Gastroesophageal sphincter (tissue), 4 donors: Measurements from ENCODE around the gene FIBIN. TPM values are rescaled to one million over a fixed set of nuclear protein-coding genes. Genes with fewer than 3 reads are reported as not detected.
"Not testable (repeated sequence)": the region's sequence is repeated elsewhere in the genome, so short reads cannot be mapped to it uniquely, and the experiment has no call there.

ENCODE experiments used
- ATAC-seq: fragments of 150-250 bp; one replicate; pipeline ENCODE4 v1.9.1; 2016; ENCODE audit warnings: mild to moderate bottlenecking, moderate library complexity
- H3K27ac ChIP-seq, 4 donors: fragments of 200-600 bp; sonication (generic) in 3 of 4; 1 replicate in 3 of 4; 2 replicates in 1 of 4; pipeline ENCODE4 v1.5.1; 2016 to 2019
- H3K27me3 ChIP-seq: fragments of 200-600 bp; sonication (generic); one replicate; pipeline ENCODE4 v1.5.1; 2019
- H3K36me3 ChIP-seq, 2 donors: fragments of 200-600 bp; sonication (generic); one replicate each; pipeline ENCODE4 v1.5.1; 2019; ENCODE audit warnings: control low read depth in 1 of 2
- H3K4me1 ChIP-seq, 3 donors: fragments of 200-600 bp; sonication (generic); 1 replicate in 2 of 3; 2 replicates in 1 of 3; pipeline ENCODE4 v1.5.1; 2016 to 2019; ENCODE audit warnings: control low read depth in 2 of 3
- H3K4me3 ChIP-seq, 2 donors: fragments of 200-600 bp; sonication (generic); one replicate each; pipeline ENCODE4 v1.5.1; 2019; ENCODE audit warnings: mild to moderate bottlenecking in 1 of 2, moderate library complexity in 1 of 2
- H3K9me3 ChIP-seq, 3 donors: fragments of 200-600 bp; sonication (generic); one replicate each; pipeline ENCODE4 v1.5.1; 2017 to 2019; ENCODE audit warnings: control low read depth in 2 of 3
- CTCF ChIP-seq, 4 experiments: fragments of 200-600 bp in 2 of 4; fragments of 450-650 bp in 2 of 4; sonication (generic) in 1 of 4; IDR thresholded peaks; one replicate each; pipeline ENCODE4 v1.5.1; 2017 to 2019; ENCODE audit warnings: antibody characterized with exemption in 4 of 4, mild to moderate bottlenecking in 2 of 4, moderate library complexity in 2 of 4
- EP300 ChIP-seq: sonication (generic); formaldehyde crosslinking; IDR thresholded peaks from one replicate; pipeline ENCODE4 v1.6.1; 2017; ENCODE audit warnings: antibody characterized with exemption, mild to moderate bottlenecking
- POLR2A ChIP-seq, 2 donors: fragments of 450-650 bp; IDR thresholded peaks; one replicate each; pipeline ENCODE4 v1.6.1; 2017; ENCODE audit warnings: antibody characterized with exemption in 2 of 2, mild to moderate bottlenecking in 2 of 2, moderate library complexity in 1 of 2
- POLR2AphosphoS5 ChIP-seq: sonication (generic); formaldehyde crosslinking; IDR thresholded peaks from one replicate; pipeline ENCODE4 v1.6.1; 2017; ENCODE audit warnings: antibody characterized with exemption
- WGBS, 2 donors: methylation state at CpG; one replicate each; pipeline ENCODE4 v1.1.5; 2018; ENCODE audit warnings: low coverage in 1 of 2; 5-methylcytosine and 5-hydroxymethylcytosine counted together
- total RNA-seq, 4 donors: library from RNA; depleted of rRNA; stranded (reverse); fragments of >200 nt; gene quantifications; one replicate each; pipeline ENCODE4 v1.1.0, GENCODE V29; 2016

The FIBIN gene
- total RNA-seq, 4 donors from 2014 or later: 53.2 to 143 (median 105) TPM

- no peak overlapping the region for H3K27ac ChIP-seq
- no peaks in the 10 kb centered on the region for H3K9me3 ChIP-seq
- no peaks in the 10 kb centered on the region for H3K36me3 ChIP-seq
- WGBS, 2 donors: 69 to 80% methylated on average over 2 of the region's 2 CpGs
- H3K27me3 ChIP-seq: no peaks in the 10 kb centered on the region
- H3K4me3 ChIP-seq: no peak overlapping the region
- ATAC-seq: no peak
- TF ChIP-seq CTCF (IDR thresholded peaks at IDR 0.05): no peak
- no peak for TF ChIP-seq POLR2AphosphoS5
- no peak for TF ChIP-seq EP300
- TF ChIP-seq POLR2A (IDR thresholded peaks at IDR 0.05): no peak
- H3K4me1 ChIP-seq: peaks cover 6 to 33% (median 6%) of the 10 kb centered on the region in 3 donors
Measured at GRCh38 chr11:26971961-26972360, 22.0 kb upstream of the FIBIN start.

DNA sequence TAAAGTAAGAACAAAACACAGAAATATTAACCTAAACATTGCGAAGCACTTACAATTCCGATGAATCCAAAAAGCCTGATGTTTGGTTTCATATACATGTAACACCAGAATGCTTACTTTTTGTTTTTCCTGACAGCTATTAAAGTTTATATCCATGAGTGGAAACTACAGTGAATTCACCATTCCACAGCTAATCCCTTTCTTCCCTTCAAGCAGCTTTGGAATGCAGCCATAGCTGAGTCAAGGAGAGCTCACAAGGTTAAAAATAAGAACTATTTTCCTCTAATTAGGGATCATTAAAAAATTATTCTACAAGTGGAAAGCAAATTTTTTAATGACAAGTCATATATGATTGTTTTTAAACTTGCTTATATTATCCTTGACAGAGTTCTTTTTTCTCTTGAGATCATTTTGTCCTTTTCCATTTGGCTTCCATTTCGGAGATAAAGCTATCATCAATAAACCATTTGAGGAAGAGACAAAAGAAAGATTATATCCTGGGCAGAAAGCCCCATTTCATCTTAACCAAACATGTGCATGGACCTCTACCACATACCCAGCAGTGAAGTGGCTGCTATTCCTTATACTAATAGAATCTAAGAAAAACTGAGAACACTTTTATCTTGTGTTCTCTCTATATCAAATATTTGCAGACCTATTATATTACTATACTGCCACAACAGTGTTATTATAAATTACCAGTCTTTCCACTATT is 19.7 kb upstream of the FIBIN start:
- TF ChIP-seq POLR2A (IDR thresholded peaks at IDR 0.05): no peak
- TF ChIP-seq CTCF (IDR thresholded peaks at IDR 0.05): no peak
- peak; percentile 13 for TF ChIP-seq POLR2AphosphoS5
- no peak for TF ChIP-seq EP300
- Histone ChIP-seq H3K36me3 (no peaks in the 10 kb centered on the region), H3K27me3 (no peaks in the 10 kb centered on the region), H3K27ac (peak overlapping the region; percentile 50 to 60 (median 54)), H3K4me3 (no peak overlapping the region), H3K4me1 (peaks cover 6 to 33% (median 6%) of the 10 kb centered on the region in 3 donors), H3K9me3 (no peaks in the 10 kb centered on the region)
- 5 to 14% methylated on average over 3 of the region's 3 CpGs for WGBS, 2 donors
- no peak for ATAC-seq

DNA sequence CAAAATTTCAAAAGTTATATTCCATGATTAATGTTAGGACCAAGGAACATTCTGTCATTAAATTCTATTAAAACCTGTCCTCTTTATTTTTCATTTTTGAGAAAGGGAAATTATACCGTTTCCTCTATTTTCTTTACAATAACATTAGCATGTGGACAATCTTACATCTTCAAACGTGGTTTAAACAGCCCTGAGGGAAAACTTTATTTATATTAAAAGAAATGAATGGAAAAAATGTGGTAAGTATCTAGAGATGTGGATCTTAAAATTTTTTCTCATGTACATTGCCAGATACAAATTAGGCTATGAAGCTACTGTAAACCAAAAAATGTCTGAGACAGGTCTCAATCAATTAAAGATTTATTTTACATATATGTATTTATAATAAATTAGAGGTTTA is 18.9 kb upstream of the FIBIN start:
- H3K4me3 ChIP-seq: no peak overlapping the region
- H3K27ac ChIP-seq: peak overlapping the region in 3 of 4 donors; percentile 50 to 60 (median 53)
- TF ChIP-seq POLR2AphosphoS5: no peak
- no peak for TF ChIP-seq EP300
- no peak for TF ChIP-seq CTCF (IDR thresholded peaks at IDR 0.05)
- no peak for TF ChIP-seq POLR2A (IDR thresholded peaks at IDR 0.05)
- no peaks in the 10 kb centered on the region for H3K27me3 ChIP-seq
- no peak for ATAC-seq
- WGBS, 2 donors: 8% methylated on average over 2 of the region's 2 CpGs
- H3K36me3 ChIP-seq: no peaks in the 10 kb centered on the region
- peaks cover 6 to 33% (median 6%) of the 10 kb centered on the region in 3 donors for H3K4me1 ChIP-seq
- peaks cover 0 to 3% (median 0%) of the 10 kb centered on the region in 3 donors for H3K9me3 ChIP-seq

- peak overlapping the region in 2 of 4 donors; percentile 21 to 60 for H3K27ac ChIP-seq
- no peak for ATAC-seq
- no peaks in the 10 kb centered on the region for H3K36me3 ChIP-seq
- H3K9me3 ChIP-seq: peaks cover 0 to 7% (median 0%) of the 10 kb centered on the region in 3 donors
- H3K4me3 ChIP-seq: no peak overlapping the region
- no peaks in the 10 kb centered on the region for H3K27me3 ChIP-seq
- no peak for TF ChIP-seq EP300
- TF ChIP-seq CTCF (IDR thresholded peaks at IDR 0.05): no peak
- H3K4me1 ChIP-seq: peaks cover 6 to 33% (median 6%) of the 10 kb centered on the region in 3 donors
- WGBS, 2 donors: 57 to 60% methylated on average over 1 to 3 of the region's 5 CpGs
Measured at GRCh38 chr11:26976389-26976788, 17.5 kb upstream of the FIBIN start.

GRCh38 chr11:26977209-26977608 is 16.7 kb upstream of the FIBIN start:
- not testable (repeated sequence) for H3K9me3 ChIP-seq, H3K4me3 ChIP-seq, H3K27me3 ChIP-seq, H3K36me3 ChIP-seq, ATAC-seq, H3K27ac ChIP-seq
- WGBS, 2 donors: 91% methylated on average over 14 of the region's 15 CpGs; no CpG with 5 or more reads in 1 of the 2 donors
- H3K4me1 ChIP-seq: peaks cover 6 to 33% (median 6%) of the 10 kb centered on the region in 3 donors
